Mesodermal cell (in vitro differentiated cells): ENCODE measurements around the gene RC3H1.

Source experiments
- H3K27ac ChIP-seq: 2 replicates; pipeline ENCODE4 v1.7.0; 2013; ENCODE audit warnings: mild to moderate bottlenecking, low read depth, low read length, moderate library complexity; ENCODE audit not compliant: severe bottlenecking
- H3K36me3 ChIP-seq: 2 replicates; pipeline ENCODE4 v1.7.1; 2013; ENCODE audit warnings: mild to moderate bottlenecking, low read length, moderate library complexity; ENCODE audit not compliant: control insufficient read depth, insufficient read depth
- H3K4me1 ChIP-seq: one replicate; pipeline ENCODE4 v1.7.1; 2013; ENCODE audit warnings: mild to moderate bottlenecking, low read length; ENCODE audit not compliant: insufficient read depth, control insufficient read depth, poor library complexity, severe bottlenecking
- H3K4me3 ChIP-seq: 2 replicates; pipeline ENCODE4 v1.7.0; 2013; ENCODE audit warnings: low read length, control low read depth, mild to moderate bottlenecking; ENCODE audit not compliant: insufficient read depth, poor library complexity, severe bottlenecking; ENCODE audit errors: extremely low read depth
- H3K9me3 ChIP-seq: 2 replicates; pipeline ENCODE4 v1.7.1; 2013; ENCODE audit warnings: mild to moderate bottlenecking, low read length, moderate library complexity; ENCODE audit not compliant: control insufficient read depth
- WGBS, 2 experiments: methylation state at CpG; one replicate each; pipeline ENCODE4 v1.1.5; 2013; ENCODE audit warnings: missing lambda C conversion rate in 2 of 2; ENCODE audit not compliant: insufficient coverage in 2 of 2; 5-methylcytosine and 5-hydroxymethylcytosine counted together

The RC3H1 gene

GRCh38 chr1:173917149-173917548 lies 105.0 kb downstream of the RC3H1 start, which contains the start of gene SERPINC1:
SERPINC1 (minus strand) TSS chr1:173917327; CDS start chr1:173917259, 68 bp downstream.
- 96 to 100% methylated on average over 2 to 3 of the region's 3 CpGs for WGBS, 2 experiments
- Histone ChIP-seq H3K36me3 (no peaks in the 10 kb centered on the region), H3K4me1 (no peaks in the 10 kb centered on the region), H3K4me3 (no peak within 1 kb of the TSS), H3K9me3 (no peaks in the 10 kb centered on the region), H3K27ac (no peak within 1 kb of the TSS)

- Histone ChIP-seq H3K27ac (no peak overlapping the region), H3K4me1 (no peaks in the 10 kb centered on the region), H3K9me3 (no peaks in the 10 kb centered on the region), H3K4me3 (no peak overlapping the region), H3K36me3 (no peaks in the 10 kb centered on the region)
- 92 to 96% methylated on average over 4 of the region's 4 CpGs for WGBS, 2 experiments
These were observed 105.5 kb downstream of the RC3H1 start for GRCh38 chr1:173916667-173917066.

GRCh38 chr1:173915596-173915995 lies 106.6 kb downstream of the RC3H1 start:
- WGBS, 2 experiments = 92 to 97% methylated on average over 2 of the region's 2 CpGs
- Histone ChIP-seq H3K4me3 (no peak overlapping the region), H3K9me3 (no peaks in the 10 kb centered on the region), H3K27ac (no peak overlapping the region), H3K4me1 (no peaks in the 10 kb centered on the region), H3K36me3 (no peaks in the 10 kb centered on the region)

- H3K27ac ChIP-seq = no peak overlapping the region
- H3K9me3 ChIP-seq = no peaks in the 10 kb centered on the region
- no peaks in the 10 kb centered on the region for H3K4me1 ChIP-seq
- H3K4me3 ChIP-seq = no peak overlapping the region
- no peaks in the 10 kb centered on the region for H3K36me3 ChIP-seq
- 80 to 83% methylated on average over 13 of the region's 13 CpGs for WGBS, 2 experiments
These were observed 107.7 kb downstream of the RC3H1 start for GRCh38 chr1:173914366-173914871.

GRCh38 chr1:173913111-173913510 lies 109.0 kb downstream of the RC3H1 start:
- Histone ChIP-seq H3K9me3 (no peaks in the 10 kb centered on the region), H3K27ac (no peak overlapping the region), H3K4me1 (no peaks in the 10 kb centered on the region), H3K4me3 (no peak overlapping the region), H3K36me3 (no peaks in the 10 kb centered on the region)
- 96 to 100% methylated on average over 2 to 3 of the region's 3 CpGs for WGBS, 2 experiments

GRCh38 chr1:173903827-173904531 lies 118.2 kb downstream of the RC3H1 start:
- no peaks in the 10 kb centered on the region for H3K4me1 ChIP-seq
- H3K9me3 ChIP-seq = no peaks in the 10 kb centered on the region
- H3K4me3 ChIP-seq = no peak overlapping the region
- no peak overlapping the region for H3K27ac ChIP-seq
- H3K36me3 ChIP-seq = no peaks in the 10 kb centered on the region
- WGBS, 2 experiments = 97% methylated on average over 6 of the region's 6 CpGs

GRCh38 chr1:173900992-173901391 lies 121.2 kb downstream of the RC3H1 start:
- H3K9me3 ChIP-seq = no peaks in the 10 kb centered on the region
- no peaks in the 10 kb centered on the region for H3K4me1 ChIP-seq
- no peaks in the 10 kb centered on the region for H3K36me3 ChIP-seq
- 37 to 47% methylated on average over 2 of the region's 3 CpGs for WGBS, 2 experiments
- no peak overlapping the region for H3K4me3 ChIP-seq
- no peak overlapping the region for H3K27ac ChIP-seq

GRCh38 chr1:173900427-173900826 lies 121.7 kb downstream of the RC3H1 start:
- WGBS, 2 experiments = 83 to 100% methylated on average over 1 to 2 of the region's 2 CpGs
- Histone ChIP-seq H3K9me3 (no peaks in the 10 kb centered on the region), H3K36me3 (no peaks in the 10 kb centered on the region), H3K4me3 (no peak overlapping the region), H3K27ac (no peak overlapping the region), H3K4me1 (no peaks in the 10 kb centered on the region)

GRCh38 chr1:173894189-173894588 lies 128.0 kb downstream of the RC3H1 start:
- no peaks in the 10 kb centered on the region for H3K9me3 ChIP-seq
- WGBS, 2 experiments = 90% methylated on average over 2 of the region's 3 CpGs; no CpG with 5 or more reads in 1 of the 2 experiments
- no peaks in the 10 kb centered on the region for H3K4me1 ChIP-seq
- H3K4me3 ChIP-seq = no peak overlapping the region
- H3K27ac ChIP-seq = no peak overlapping the region
- peaks cover 3% of the 10 kb centered on the region for H3K36me3 ChIP-seq

GRCh38 chr1:173893611-173894010 lies 128.5 kb downstream of the RC3H1 start:
- no peaks in the 10 kb centered on the region for H3K9me3 ChIP-seq
- H3K27ac ChIP-seq = no peak overlapping the region
- no peaks in the 10 kb centered on the region for H3K4me1 ChIP-seq
- peaks cover 3% of the 10 kb centered on the region for H3K36me3 ChIP-seq
- 100% methylated on average over 1 of the region's 1 CpG; no CpG with 5 or more reads in 1 of the 2 experiments for WGBS, 2 experiments
- H3K4me3 ChIP-seq = no peak overlapping the region

- H3K27ac ChIP-seq = no peak overlapping the region
- 82% methylated on average over 2 of the region's 2 CpGs; no CpG with 5 or more reads in 1 of the 2 experiments for WGBS, 2 experiments
- no peak overlapping the region for H3K4me3 ChIP-seq
- no peaks in the 10 kb centered on the region for H3K9me3 ChIP-seq
- H3K36me3 ChIP-seq = peaks cover 22% of the 10 kb centered on the region
- no peaks in the 10 kb centered on the region for H3K4me1 ChIP-seq
These were observed 132.3 kb downstream of the RC3H1 start for GRCh38 chr1:173889885-173890284.
